ENCODE measurements around the gene ZNF366. TPM values are rescaled to one million over a fixed set of nuclear protein-coding genes. Genes with fewer than 3 reads are reported as not detected.
A peak's percentile ranks its signal among the peaks of the same experiment; 100 is the strongest.

Gene ZNF366
- total RNA-seq, 4 donors from 2014 or later, result 2.8 to 6.5 (median 4.9) TPM

GRCh38 chr5:72531496-72532190 is 24.4 kb upstream of the ZNF366 start:
- H3K9me3 ChIP-seq, result peaks cover 0 to 6% (median 0%) of the 10 kb centered on the region in 3 donors
- WGBS, 2 donors (ENCODE audit: low coverage in 1 of 2), result 80 to 88% methylated on average over 2 to 3 of the region's 4 CpGs
- no peak for ATAC-seq
- H3K27ac ChIP-seq, result no peak overlapping the region
- H3K36me3 ChIP-seq, result no peaks in the 10 kb centered on the region
- H3K27me3 ChIP-seq, result no peaks in the 10 kb centered on the region
- H3K4me1 ChIP-seq, result no peaks in the 10 kb centered on the region
- no peak overlapping the region for H3K4me3 ChIP-seq
- no peak for TF ChIP-seq EP300 (IDR thresholded peaks at IDR 0.05)
- TF ChIP-seq POLR2A (IDR thresholded peaks at IDR 0.05), result no peak
- TF ChIP-seq, protein P1, sequence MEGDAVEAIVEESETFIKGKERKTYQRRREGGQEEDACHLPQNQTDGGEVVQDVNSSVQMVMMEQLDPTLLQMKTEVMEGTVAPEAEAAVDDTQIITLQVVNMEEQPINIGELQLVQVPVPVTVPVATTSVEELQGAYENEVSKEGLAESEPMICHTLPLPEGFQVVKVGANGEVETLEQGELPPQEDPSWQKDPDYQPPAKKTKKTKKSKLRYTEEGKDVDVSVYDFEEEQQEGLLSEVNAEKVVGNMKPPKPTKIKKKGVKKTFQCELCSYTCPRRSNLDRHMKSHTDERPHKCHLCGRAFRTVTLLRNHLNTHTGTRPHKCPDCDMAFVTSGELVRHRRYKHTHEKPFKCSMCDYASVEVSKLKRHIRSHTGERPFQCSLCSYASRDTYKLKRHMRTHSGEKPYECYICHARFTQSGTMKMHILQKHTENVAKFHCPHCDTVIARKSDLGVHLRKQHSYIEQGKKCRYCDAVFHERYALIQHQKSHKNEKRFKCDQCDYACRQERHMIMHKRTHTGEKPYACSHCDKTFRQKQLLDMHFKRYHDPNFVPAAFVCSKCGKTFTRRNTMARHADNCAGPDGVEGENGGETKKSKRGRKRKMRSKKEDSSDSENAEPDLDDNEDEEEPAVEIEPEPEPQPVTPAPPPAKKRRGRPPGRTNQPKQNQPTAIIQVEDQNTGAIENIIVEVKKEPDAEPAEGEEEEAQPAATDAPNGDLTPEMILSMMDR (IDR thresholded peaks at IDR 0.05), result no peak
- TF ChIP-seq POLR2AphosphoS5 (IDR thresholded peaks at IDR 0.05), result no peak

GRCh38 chr5:72530196-72530595 is 23.0 kb upstream of the ZNF366 start:
- WGBS, 2 donors (ENCODE audit: low coverage in 1 of 2), result 74 to 78% methylated on average over 7 of the region's 7 CpGs
- TF ChIP-seq EP300 (IDR thresholded peaks at IDR 0.05) (no peak), POLR2AphosphoS5 (IDR thresholded peaks at IDR 0.05) (no peak), POLR2A (IDR thresholded peaks at IDR 0.05) (no peak)
- TF ChIP-seq, protein P1 (IDR thresholded peaks at IDR 0.05), result no peak

GRCh38 chr5:72529383-72529782 is 22.2 kb upstream of the ZNF366 start:
- 92 to 100% methylated on average over 1 to 2 of the region's 2 CpGs for WGBS, 2 donors (ENCODE audit: low coverage in 1 of 2)
- TF ChIP-seq EP300 (IDR thresholded peaks at IDR 0.05) (no peak), POLR2A (IDR thresholded peaks at IDR 0.05) (no peak), POLR2AphosphoS5 (IDR thresholded peaks at IDR 0.05) (no peak)
- TF ChIP-seq, protein P1 (IDR thresholded peaks at IDR 0.05), result no peak
- no peak overlapping the region for H3K27ac ChIP-seq
- no peaks in the 10 kb centered on the region for H3K4me1 ChIP-seq
- no peak overlapping the region for H3K4me3 ChIP-seq
- ATAC-seq, result no peak
- H3K36me3 ChIP-seq, result no peaks in the 10 kb centered on the region
- peaks cover 0 to 6% (median 0%) of the 10 kb centered on the region in 3 donors for H3K9me3 ChIP-seq
- no peaks in the 10 kb centered on the region for H3K27me3 ChIP-seq

More at GRCh38 chr5:72530196-72530595, 23.0 kb upstream of the ZNF366 start:
- no peak for ATAC-seq
- Histone ChIP-seq H3K27me3 (no peaks in the 10 kb centered on the region), H3K36me3 (no peaks in the 10 kb centered on the region), H3K27ac (no peak overlapping the region), H3K4me1 (no peaks in the 10 kb centered on the region), H3K4me3 (no peak overlapping the region), H3K9me3 (peaks cover 0 to 6% (median 0%) of the 10 kb centered on the region in 3 donors)

GRCh38 chr5:72525816-72526215 is 18.6 kb upstream of the ZNF366 start:
- ATAC-seq, result peak; percentile 34
- H3K4me1 ChIP-seq, result no peaks in the 10 kb centered on the region
- H3K9me3 ChIP-seq, result no peaks in the 10 kb centered on the region
- TF ChIP-seq EP300 (IDR thresholded peaks at IDR 0.05) (no peak), POLR2AphosphoS5 (IDR thresholded peaks at IDR 0.05) (no peak), POLR2A (IDR thresholded peaks at IDR 0.05) (no peak)
- TF ChIP-seq, protein P1 (IDR thresholded peaks at IDR 0.05), result no peak
- H3K36me3 ChIP-seq, result no peaks in the 10 kb centered on the region
- no peak overlapping the region for H3K4me3 ChIP-seq
- H3K27ac ChIP-seq, result no peak overlapping the region
- no peaks in the 10 kb centered on the region for H3K27me3 ChIP-seq

GRCh38 chr5:72523960-72524582 is 16.9 kb upstream of the ZNF366 start:
- H3K4me3 ChIP-seq, result no peak overlapping the region
- no peaks in the 10 kb centered on the region for H3K36me3 ChIP-seq
- no peaks in the 10 kb centered on the region for H3K4me1 ChIP-seq
- no peak overlapping the region for H3K27ac ChIP-seq
- TF ChIP-seq, protein P1 (IDR thresholded peaks at IDR 0.05), result peak; percentile 23 to 73 (median 62)
- TF ChIP-seq POLR2AphosphoS5 (IDR thresholded peaks at IDR 0.05), result no peak
- TF ChIP-seq POLR2A (IDR thresholded peaks at IDR 0.05), result no peak
- WGBS, 2 donors (ENCODE audit: low coverage in 1 of 2), result 55 to 60% methylated on average over 3 of the region's 3 CpGs
- no peaks in the 10 kb centered on the region for H3K9me3 ChIP-seq
- peak; percentile 68 for ATAC-seq
- H3K27me3 ChIP-seq, result no peaks in the 10 kb centered on the region
